Measurements from ENCODE around the gene SLC5A1. TPM values are rescaled to one million over a fixed set of nuclear protein-coding genes. Genes with fewer than 3 reads are reported as not detected.

Gene SLC5A1
- total RNA-seq, 4 donors from 2014 or later, result 0.16 to 1.2 TPM; not detected in 2

DNA sequence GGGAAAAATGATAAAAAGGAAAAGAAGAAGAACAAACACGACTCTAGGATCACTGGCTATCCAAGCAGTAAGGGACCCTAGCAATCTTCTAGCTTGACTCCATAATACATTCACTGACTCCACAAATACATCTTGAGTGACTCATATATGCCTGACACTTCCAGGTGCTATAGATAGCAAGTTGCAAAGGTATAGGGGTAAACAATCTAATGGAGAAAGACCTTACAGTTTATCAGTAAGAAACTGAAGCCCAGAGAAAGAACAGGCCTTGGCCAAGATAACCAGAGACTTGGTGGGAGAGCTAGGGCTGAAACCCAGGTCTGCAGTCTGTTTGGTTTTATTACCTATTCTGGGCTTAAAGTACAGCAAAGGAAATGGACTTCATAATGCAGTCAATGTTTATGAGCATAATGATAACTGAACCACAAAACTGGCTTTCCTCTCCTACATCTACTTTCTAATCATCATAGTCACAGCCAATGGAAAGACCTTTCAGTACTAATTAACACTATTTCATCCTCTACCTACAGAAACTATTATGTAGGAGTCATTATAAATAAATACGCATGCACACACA, 19.7 kb upstream of the SLC5A1 start:
- Histone ChIP-seq H3K9me3 (no peaks in the 10 kb centered on the region), H3K36me3 (no peaks in the 10 kb centered on the region), H3K27me3 (peaks cover 12% of the 10 kb centered on the region), H3K27ac (no peak overlapping the region), H3K4me1 (no peaks in the 10 kb centered on the region), H3K4me3 (no peak overlapping the region)
- TF ChIP-seq POLR2AphosphoS5 (IDR thresholded peaks at IDR 0.05), result no peak
- no peak for TF ChIP-seq EP300 (IDR thresholded peaks at IDR 0.05)
- no peak for TF ChIP-seq POLR2A (IDR thresholded peaks at IDR 0.05)
- TF ChIP-seq, protein P1, sequence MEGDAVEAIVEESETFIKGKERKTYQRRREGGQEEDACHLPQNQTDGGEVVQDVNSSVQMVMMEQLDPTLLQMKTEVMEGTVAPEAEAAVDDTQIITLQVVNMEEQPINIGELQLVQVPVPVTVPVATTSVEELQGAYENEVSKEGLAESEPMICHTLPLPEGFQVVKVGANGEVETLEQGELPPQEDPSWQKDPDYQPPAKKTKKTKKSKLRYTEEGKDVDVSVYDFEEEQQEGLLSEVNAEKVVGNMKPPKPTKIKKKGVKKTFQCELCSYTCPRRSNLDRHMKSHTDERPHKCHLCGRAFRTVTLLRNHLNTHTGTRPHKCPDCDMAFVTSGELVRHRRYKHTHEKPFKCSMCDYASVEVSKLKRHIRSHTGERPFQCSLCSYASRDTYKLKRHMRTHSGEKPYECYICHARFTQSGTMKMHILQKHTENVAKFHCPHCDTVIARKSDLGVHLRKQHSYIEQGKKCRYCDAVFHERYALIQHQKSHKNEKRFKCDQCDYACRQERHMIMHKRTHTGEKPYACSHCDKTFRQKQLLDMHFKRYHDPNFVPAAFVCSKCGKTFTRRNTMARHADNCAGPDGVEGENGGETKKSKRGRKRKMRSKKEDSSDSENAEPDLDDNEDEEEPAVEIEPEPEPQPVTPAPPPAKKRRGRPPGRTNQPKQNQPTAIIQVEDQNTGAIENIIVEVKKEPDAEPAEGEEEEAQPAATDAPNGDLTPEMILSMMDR (IDR thresholded peaks at IDR 0.05), result no peak
- 83 to 96% methylated on average over 2 of the region's 2 CpGs for WGBS, 2 donors (ENCODE audit: low coverage in 1 of 2)
- ATAC-seq, result no peak

DNA sequence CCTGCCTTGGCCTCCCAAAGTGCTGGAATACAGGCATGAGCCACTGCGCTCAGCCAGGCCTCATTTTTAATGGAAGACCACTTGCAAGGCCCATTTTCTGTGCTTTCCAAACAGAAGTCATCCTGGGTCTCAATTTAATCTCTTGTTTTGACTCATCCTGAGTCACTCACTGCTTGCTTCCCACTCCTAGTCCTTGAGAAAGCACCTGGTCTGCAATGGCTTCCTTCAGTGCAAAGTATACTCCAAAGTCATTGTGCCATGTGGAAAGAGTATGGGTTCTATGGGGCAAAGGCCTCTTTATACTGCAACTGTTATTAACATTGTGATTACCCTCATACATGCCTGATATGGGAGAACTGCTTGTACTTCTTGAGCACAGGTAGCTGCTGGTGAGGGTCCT, 18.3 kb upstream of the SLC5A1 start:
- WGBS, 2 donors (ENCODE audit: low coverage in 1 of 2), result 71 to 100% methylated on average over 1 of the region's 1 CpG
- ATAC-seq, result no peak
- no peaks in the 10 kb centered on the region for H3K4me1 ChIP-seq

DNA sequence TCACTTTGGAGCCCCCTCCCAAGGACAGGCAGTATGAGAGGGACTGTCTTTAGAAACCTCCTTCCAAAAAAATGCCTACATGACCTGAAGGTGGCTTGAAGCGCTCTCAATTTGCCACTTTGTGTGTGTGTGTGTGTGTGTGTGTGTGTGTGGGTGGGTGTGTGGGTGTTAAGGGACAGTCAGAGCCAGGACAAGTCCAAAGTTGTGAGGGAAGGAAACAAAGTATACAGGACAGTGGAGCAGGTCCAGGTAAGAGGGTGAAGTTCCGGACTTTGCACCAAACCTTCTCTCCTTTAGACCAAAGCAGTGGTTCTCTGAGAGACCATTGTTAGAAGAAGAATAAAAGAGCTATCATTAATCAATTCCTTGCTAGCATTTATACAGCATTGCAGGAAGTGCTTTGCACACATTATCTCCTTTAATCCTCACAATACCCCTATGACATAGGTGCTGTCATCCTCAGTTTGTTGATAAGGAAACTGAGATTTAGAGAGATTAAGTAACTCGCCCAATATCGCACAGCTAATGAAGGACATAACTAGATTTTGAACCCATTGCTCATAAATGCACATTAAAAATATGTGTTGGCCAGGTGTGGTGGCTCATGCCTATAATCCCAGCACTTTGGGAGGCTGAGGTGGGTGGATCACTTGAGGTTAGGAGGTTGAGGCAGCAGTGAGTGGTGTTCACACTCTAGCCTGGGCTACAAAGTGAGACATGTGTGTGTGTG, 12.4 kb upstream of the SLC5A1 start:
- no peak for ATAC-seq
- WGBS, 2 donors (ENCODE audit: low coverage in 1 of 2), result 90 to 98% methylated on average over 4 of the region's 4 CpGs
- Histone ChIP-seq H3K4me1 (no peaks in the 10 kb centered on the region), H3K27me3 (peaks cover 3% of the 10 kb centered on the region), H3K27ac (no peak overlapping the region), H3K9me3 (no peaks in the 10 kb centered on the region), H3K36me3 (no peaks in the 10 kb centered on the region), H3K4me3 (no peak overlapping the region)
- no peak for TF ChIP-seq EP300 (IDR thresholded peaks at IDR 0.05)
- TF ChIP-seq, protein P1 (IDR thresholded peaks at IDR 0.05), result no peak
- no peak for TF ChIP-seq POLR2A (IDR thresholded peaks at IDR 0.05)
- TF ChIP-seq POLR2AphosphoS5 (IDR thresholded peaks at IDR 0.05), result no peak

More for the DNA sequence above, 18.3 kb upstream of the SLC5A1 start:
- TF ChIP-seq POLR2A (IDR thresholded peaks at IDR 0.05) (no peak), EP300 (IDR thresholded peaks at IDR 0.05) (no peak), POLR2AphosphoS5 (IDR thresholded peaks at IDR 0.05) (no peak)
- TF ChIP-seq, protein P1 (IDR thresholded peaks at IDR 0.05), result no peak
- H3K4me3 ChIP-seq, result no peak overlapping the region
- no peaks in the 10 kb centered on the region for H3K9me3 ChIP-seq
- no peaks in the 10 kb centered on the region for H3K36me3 ChIP-seq
- H3K27me3 ChIP-seq, result peaks cover 3% of the 10 kb centered on the region
- H3K27ac ChIP-seq, result no peak overlapping the region

DNA sequence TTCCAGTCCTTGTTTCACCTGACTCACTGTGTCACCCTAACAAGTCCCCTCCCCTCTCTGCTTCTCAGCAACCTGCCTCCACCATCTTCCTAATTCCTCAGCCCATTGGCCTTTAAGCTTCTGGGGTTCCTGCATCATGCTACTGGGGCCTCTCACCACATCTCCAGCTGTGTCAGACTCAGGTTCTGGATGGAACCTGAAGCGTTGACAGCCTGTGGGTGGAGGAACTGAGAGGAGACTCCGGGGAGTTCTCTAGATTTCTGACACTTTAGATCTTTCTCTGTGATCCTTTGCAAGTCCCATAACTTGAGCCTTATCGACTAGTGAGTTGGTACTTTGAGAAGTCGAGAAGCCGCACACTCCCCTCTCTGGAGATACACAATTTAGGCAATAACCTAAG, 11.6 kb upstream of the SLC5A1 start:
- WGBS, 2 donors (ENCODE audit: low coverage in 1 of 2), result 78 to 96% methylated on average over 4 of the region's 5 CpGs
- no peaks in the 10 kb centered on the region for H3K36me3 ChIP-seq
- H3K4me3 ChIP-seq, result no peak overlapping the region
- TF ChIP-seq POLR2A (IDR thresholded peaks at IDR 0.05) (no peak), POLR2AphosphoS5 (IDR thresholded peaks at IDR 0.05) (no peak), EP300 (IDR thresholded peaks at IDR 0.05) (no peak)
- TF ChIP-seq, protein P1 (IDR thresholded peaks at IDR 0.05), result no peak
- H3K27me3 ChIP-seq, result peaks cover 7% of the 10 kb centered on the region
- no peaks in the 10 kb centered on the region for H3K4me1 ChIP-seq
- no peak for ATAC-seq
- no peak overlapping the region for H3K27ac ChIP-seq
- H3K9me3 ChIP-seq, result no peaks in the 10 kb centered on the region

DNA sequence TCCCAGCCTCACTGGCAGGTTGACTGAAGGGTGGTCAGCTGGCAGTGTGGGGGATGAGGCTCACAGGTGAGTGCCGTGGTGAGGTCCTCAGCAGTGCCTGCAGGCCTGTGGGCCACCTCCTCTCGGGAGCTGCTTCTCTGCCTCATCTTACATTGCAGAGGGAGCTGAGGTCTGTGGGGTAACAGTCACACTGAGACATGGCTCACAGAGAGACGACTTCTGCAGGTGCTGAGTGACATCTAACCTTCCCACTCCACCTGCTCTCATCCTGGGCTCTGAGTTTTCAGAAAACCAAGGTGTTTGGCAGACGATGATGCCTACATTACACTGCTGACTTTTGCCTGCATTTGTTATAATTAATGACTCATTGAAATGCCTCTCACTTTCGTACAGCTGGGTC, 8.8 kb upstream of the SLC5A1 start:
- Histone ChIP-seq H3K36me3 (no peaks in the 10 kb centered on the region), H3K27me3 (peaks cover 6% of the 10 kb centered on the region), H3K4me3 (no peak overlapping the region), H3K4me1 (no peaks in the 10 kb centered on the region), H3K9me3 (no peaks in the 10 kb centered on the region), H3K27ac (no peak overlapping the region)
- TF ChIP-seq EP300 (IDR thresholded peaks at IDR 0.05), result no peak
- TF ChIP-seq POLR2A (IDR thresholded peaks at IDR 0.05), result no peak
- TF ChIP-seq, protein P1 (IDR thresholded peaks at IDR 0.05), result no peak
- TF ChIP-seq POLR2AphosphoS5 (IDR thresholded peaks at IDR 0.05), result no peak
- ATAC-seq, result no peak
- WGBS, 2 donors (ENCODE audit: low coverage in 1 of 2), result 20 to 48% methylated on average over 1 to 2 of the region's 5 CpGs

Data from gastroesophageal sphincter (tissue), 4 donors.